NCI-H2227 (cell line): Measurements from ENCODE around the gene ACBD6.

Experiments
- DNase-seq: peaks from one replicate; lab custom pipeline; 2025; ENCODE audit not compliant: unreplicated experiment; lab: John Stamatoyannopoulos, UW

Gene ACBD6, protein sequence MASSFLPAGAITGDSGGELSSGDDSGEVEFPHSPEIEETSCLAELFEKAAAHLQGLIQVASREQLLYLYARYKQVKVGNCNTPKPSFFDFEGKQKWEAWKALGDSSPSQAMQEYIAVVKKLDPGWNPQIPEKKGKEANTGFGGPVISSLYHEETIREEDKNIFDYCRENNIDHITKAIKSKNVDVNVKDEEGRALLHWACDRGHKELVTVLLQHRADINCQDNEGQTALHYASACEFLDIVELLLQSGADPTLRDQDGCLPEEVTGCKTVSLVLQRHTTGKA

GRCh38 chr1:180502361-180503279 lies at the start of gene ACBD6:
TSS of gene ACBD6 (minus strand) at chr1:180502577. CDS start at chr1:180502266, 311 bp downstream.
- peak; percentile 91 for DNase-seq

- DNase-seq, result no peak
Measured at GRCh38 chr1:180551997-180552396, 49.6 kb upstream of the ACBD6 start.

DNA sequence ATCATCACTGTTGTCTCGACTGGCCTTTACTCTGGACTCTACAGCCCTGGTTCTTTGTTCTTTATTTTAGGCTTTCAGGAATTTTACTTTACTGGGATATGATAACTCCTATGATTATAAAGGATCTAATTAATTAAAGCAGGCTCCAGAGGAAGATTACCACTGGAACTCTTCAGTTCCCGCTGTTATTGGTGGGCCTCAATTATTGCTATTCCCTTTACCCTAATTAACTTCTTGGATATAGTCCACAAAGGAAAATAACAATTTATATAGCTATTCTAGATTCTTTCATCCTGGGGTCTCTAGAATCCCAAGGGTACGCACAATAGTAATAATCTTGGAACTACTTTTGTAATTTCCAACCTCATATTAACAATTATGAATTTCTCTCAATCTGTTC lies 47.9 kb upstream of the ACBD6 start:
- DNase-seq, result no peak

DNA sequence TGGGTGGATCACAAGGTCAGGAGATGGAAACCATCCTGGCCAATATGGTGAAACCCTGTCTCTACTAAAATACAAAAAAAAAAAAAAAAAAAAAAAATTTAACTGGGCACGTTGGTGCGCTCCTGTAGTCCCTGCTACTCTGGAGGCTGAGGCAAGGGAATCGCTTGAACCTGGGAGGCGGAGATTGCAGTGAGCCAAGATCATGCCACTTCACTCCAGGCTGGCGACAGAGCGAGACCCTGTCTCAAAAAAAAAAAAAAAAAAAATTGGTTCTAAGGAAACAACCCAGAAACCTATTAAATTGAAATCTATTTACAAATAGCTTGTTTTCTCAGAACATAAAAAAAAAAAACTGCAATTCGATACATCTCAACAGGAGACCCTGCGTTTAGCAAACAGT lies 47.4 kb upstream of the ACBD6 start:
- peak; percentile 44 for DNase-seq

GRCh38 chr1:180548686-180549317 lies 46.4 kb upstream of the ACBD6 start:
- DNase-seq, result peak; percentile 82

DNA sequence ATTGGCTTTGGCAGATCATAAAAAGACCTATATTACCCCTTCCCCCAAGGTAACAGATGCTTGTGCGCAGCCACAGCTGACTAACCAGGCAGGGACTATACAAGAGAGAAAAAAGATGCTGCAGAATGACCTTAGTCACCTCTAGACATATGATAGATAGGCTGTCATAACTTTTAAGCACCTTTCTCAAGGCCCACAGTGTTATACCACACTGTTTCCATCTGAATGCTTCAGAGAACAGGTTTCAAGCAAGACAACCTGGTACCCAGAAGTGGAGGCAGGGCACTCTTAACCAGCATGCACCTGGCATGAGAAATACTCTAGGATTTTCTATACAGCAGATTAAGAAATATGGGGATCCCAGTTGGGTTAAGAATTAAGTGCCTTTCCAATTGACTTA lies 43.6 kb upstream of the ACBD6 start:
- no peak for DNase-seq

GRCh38 chr1:180544050-180544449 lies 41.7 kb upstream of the ACBD6 start:
- DNase-seq, result no peak

GRCh38 chr1:180542838-180543145 lies 40.4 kb upstream of the ACBD6 start:
- DNase-seq, result peak; percentile 37

DNA sequence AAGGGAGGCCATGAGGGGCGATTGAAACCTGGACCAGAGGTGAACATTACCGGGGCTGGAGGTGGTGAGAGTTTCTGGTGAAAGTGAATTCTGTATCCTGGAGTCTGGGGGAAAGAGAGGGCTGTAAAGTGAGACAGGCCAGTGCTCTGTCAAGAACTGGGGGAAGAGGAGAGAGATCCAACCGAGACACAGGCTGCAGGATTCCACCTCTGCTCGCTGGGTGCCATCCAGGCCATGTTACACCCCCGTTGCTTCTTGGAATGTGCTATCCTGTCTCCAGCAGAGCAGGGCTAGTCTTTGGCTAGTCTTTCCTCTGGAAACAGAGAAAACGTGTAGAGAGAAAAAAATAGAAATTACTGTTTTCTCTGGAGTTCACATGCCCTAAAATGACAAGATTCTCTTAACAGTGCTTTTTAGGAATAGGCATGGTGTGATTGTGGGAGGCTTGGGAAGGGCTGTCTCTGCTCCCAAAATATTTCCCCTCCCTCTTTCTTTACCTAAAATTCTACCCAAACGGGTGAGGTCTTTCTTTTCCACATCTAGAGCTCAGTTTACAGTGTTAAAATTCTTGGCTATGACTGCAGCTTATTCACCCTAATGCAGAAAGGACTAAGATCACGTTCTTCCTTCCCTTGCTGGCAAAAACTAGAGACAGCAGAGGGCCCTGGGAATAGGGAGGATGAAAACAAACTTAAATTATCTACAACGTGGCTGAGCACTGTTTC lies 39.9 kb upstream of the ACBD6 start:
- DNase-seq, result no peak

DNA sequence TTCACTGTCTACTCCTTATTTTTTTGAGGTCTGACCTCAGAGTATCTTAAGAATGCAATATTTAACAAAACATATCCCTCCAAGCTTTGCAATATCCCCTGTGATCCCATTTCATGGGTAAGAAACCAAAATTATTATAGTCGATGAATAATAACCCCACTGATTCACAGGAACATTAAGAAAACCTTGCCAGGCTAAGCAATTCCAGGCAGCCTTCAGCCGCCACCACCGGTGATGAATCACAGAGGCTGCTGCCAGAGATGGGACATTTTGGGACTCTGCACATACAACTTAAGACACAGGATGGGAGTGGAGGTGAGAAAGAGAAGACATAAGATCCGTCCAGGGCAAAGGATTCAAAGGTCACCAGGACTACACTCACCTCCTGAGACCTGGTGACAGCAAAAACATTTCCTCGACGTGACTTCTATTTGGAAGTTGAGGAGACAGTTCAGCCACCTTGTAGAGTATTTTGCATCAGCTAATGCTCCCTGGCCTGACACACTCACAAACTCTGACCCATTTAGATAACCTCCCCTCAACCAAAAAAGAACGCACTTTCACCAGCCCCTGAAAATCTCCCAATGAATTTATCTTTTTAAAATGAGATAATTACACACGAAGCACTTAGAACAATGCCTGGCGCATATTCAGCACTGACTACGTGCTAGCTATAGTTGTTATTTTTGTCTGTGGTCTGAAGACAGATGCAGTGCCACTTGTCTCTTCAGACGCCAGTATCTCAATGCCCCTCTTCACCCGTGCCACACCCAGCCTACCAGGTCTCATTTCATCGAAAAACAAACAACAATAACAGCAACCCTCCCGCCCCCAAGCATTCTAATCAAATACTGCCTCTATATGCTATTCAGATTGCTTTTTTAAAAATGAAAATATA lies 38.6 kb upstream of the ACBD6 start:
- no peak for DNase-seq

- peak; percentile 84 for DNase-seq
Measured at GRCh38 chr1:180539136-180539535, 36.8 kb upstream of the ACBD6 start.

- no peak for DNase-seq
Measured at GRCh38 chr1:180536821-180537372, 34.5 kb upstream of the ACBD6 start.

GRCh38 chr1:180535418-180535999 lies 33.1 kb upstream of the ACBD6 start:
- no peak for DNase-seq

GRCh38 chr1:180534214-180534613 lies 31.8 kb upstream of the ACBD6 start:
- no peak for DNase-seq

- peak; percentile 90 for DNase-seq
Measured at GRCh38 chr1:180533266-180533987, 31.1 kb upstream of the ACBD6 start.

DNA sequence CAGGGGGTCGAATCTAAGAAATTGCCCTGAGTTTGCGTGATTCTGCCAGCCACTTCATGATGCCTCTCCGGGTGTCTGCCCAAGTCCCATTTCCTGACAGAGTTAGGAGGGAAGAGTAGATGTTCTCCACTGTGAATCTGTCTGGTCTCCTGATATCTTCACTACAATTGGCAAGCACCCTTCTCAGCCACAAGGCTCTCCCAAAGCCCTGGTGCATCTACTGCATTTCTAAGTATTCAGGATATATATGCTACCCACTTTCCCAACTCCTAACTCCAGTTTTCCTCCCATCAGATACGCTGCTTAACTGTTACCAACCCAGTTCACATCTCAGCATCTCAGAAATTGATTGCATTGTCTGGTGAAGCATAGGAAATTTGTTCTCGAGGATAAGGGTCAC lies 30.5 kb upstream of the ACBD6 start:
- DNase-seq, result no peak

DNA sequence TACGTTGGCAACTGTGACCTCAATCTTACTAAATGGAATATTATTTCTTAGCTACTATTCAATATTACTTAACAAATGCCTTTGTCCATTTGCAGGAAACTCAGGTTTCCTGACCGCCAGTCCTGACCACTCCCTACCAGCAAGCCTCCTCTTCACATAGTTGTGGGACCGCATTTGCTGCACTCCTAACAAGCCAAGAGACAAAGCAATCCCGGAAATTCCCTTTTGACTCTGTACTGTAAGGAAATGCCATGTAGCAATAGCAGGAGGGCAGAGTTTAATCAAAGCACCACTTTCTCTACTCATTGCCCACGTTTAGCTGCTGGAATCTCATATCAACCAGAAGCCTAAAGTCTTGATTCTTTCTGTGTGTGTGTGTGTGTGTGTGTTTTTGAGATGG lies 28.1 kb upstream of the ACBD6 start:
- peak; percentile 46 for DNase-seq

DNA sequence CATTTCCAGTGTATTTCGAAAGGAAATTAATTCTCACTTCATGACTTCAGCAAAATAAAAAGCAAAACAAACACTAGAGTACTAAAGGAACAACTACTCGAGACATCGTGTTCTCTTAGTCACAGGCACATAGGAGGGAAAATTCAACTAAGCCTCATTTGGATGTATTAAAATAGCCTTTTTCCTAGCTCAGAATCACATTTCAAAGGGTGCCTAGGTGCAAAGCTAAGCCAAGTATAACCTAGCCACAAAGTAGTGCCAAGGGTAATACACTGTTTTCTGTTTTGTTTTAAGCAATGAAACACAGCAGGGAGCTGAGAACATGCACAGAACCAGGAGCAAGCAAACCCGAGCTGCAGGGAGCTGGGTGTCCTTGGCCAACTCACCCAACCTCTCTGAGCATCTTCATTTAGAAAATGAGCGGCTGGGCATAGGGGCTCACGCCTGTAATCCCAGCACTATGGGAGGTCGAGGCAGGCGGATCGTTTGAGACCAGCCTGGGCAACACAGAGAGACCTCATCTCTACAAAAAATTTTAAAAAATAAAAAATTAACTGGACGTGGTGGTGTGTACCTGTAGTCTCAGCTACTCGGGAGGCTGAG lies 26.6 kb upstream of the ACBD6 start:
- no peak for DNase-seq
